ENCODE results near the gene CHRNA3. TPM values are rescaled to one million over a fixed set of nuclear protein-coding genes. Genes with fewer than 3 reads are reported as not detected.

CHRNA3 gene
- total and polyA plus RNA-seq, 2 experiments from 2014 or later = 1.7 to 2.3 TPM

DNA sequence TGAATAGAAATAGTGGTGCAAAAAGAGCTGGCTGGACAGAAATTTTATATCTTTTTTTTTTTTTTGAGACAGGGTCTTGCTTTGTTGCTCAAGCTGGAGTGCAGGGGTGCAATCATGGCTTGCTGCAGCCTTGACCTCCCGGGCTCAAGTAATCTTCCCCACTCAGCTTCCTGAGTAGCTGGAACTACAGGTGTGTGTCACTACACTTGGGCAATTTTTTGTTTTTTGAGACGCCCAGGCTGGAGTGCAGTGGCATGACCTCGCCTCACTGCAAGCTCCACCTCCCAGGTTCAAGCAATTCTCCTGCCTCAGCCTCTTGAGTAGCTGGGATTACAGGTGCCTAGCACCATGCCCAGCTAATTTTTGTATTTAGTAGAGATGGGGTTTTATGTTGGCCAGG is 22.4 kb downstream of the CHRNA3 start:
- Histone ChIP-seq H3K79me2 (no peaks in the 10 kb centered on the region), H3K27me3 (no peaks in the 10 kb centered on the region), H3K27ac (no peak overlapping the region), H3K9me2 (replicated peaks; ENCODE audit: insufficient read depth) (no peaks in the 10 kb centered on the region), H3K36me3 (replicated peaks; ENCODE audit: insufficient read depth, low read depth) (no peaks in the 10 kb centered on the region), H3K4me3 (no peak overlapping the region), H4K20me1 (ENCODE audit: insufficient read depth, poor library complexity, severe bottlenecking) (no peaks in the 10 kb centered on the region), H3K4me1 (ENCODE audit: insufficient read depth) (no peaks in the 10 kb centered on the region), H2AFZ (no peak overlapping the region), H3K4me2 (no peak overlapping the region), H3K9me3 (ENCODE audit: low read depth) (no peaks in the 10 kb centered on the region)
- 92% methylated on average over 3 of the region's 3 CpGs for WGBS (ENCODE audit: low lambda C conversion rate, missing lambda C conversion rate)
- no peak for TF ChIP-seq EZH2 (IDR thresholded peaks at IDR 0.05; ENCODE audit: borderline replicate concordance)
- no peak for TF ChIP-seq EZH2phosphoT487 (IDR thresholded peaks at IDR 0.05; ENCODE audit: low read depth, severe bottlenecking, unreplicated experiment)
- no peak for TF ChIP-seq CTCF (IDR thresholded peaks at IDR 0.05; ENCODE audit: poor library complexity)
- no peak for DNase-seq (ENCODE audit: low spot score)

DNA sequence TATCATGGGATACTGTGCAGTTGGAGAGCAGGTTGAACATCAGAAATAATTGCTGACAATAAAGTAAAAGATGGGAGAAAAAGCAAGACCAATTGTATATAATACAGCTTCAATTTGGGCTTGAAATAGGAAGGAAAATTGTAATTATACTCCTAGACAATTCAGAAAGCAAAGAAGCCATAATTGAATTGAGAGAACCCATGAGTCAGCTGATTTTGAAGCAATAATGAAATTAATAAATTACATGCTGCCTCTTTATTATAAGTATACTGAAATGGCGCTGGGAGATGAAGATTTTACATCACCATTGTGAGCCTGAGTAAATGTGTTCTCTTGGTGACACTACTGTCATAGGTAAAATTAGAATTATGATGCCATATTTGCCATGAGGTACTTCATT is 23.2 kb downstream of the CHRNA3 start:
- H3K79me2 ChIP-seq = no peaks in the 10 kb centered on the region
- H3K36me3 ChIP-seq (replicated peaks; ENCODE audit: insufficient read depth, low read depth) = no peaks in the 10 kb centered on the region
- TF ChIP-seq EZH2 (IDR thresholded peaks at IDR 0.05; ENCODE audit: borderline replicate concordance) (no peak), EZH2phosphoT487 (IDR thresholded peaks at IDR 0.05; ENCODE audit: low read depth, severe bottlenecking, unreplicated experiment) (no peak), CTCF (IDR thresholded peaks at IDR 0.05; ENCODE audit: poor library complexity) (no peak)
- H3K4me1 ChIP-seq (ENCODE audit: insufficient read depth) = no peaks in the 10 kb centered on the region
- H4K20me1 ChIP-seq (ENCODE audit: insufficient read depth, poor library complexity, severe bottlenecking) = no peaks in the 10 kb centered on the region
- H3K4me3 ChIP-seq = no peak overlapping the region
- DNase-seq (ENCODE audit: low spot score) = no peak
- H3K4me2 ChIP-seq = no peak overlapping the region
- no peaks in the 10 kb centered on the region for H3K9me3 ChIP-seq (ENCODE audit: low read depth)
- no peak overlapping the region for H2AFZ ChIP-seq
- WGBS (ENCODE audit: low lambda C conversion rate, missing lambda C conversion rate) = 97% methylated on average over 1 of the region's 1 CpG
- H3K9me2 ChIP-seq (replicated peaks; ENCODE audit: insufficient read depth) = no peaks in the 10 kb centered on the region
- no peaks in the 10 kb centered on the region for H3K27me3 ChIP-seq
- H3K27ac ChIP-seq = no peak overlapping the region

DNA sequence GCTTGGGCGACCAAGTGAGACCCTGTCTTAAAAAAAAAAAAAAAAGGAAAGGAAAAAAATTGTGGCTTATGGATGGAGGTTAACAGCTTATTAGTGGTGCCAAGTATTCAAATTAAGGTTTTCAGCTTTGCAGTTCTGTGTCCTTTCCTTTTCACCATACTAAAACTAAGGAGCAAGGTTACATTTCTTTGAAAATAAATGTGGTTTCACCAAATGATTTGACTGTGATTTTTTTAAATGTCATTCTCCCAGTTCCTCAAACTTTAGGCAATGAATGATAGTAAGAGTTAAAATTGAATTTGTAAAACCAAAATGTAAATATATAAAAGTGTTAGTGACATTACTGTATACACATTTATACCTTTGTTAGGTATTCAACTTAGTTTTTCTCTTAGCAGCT is 45.9 kb downstream of the CHRNA3 start:
- no peak for TF ChIP-seq CTCF (IDR thresholded peaks at IDR 0.05; ENCODE audit: poor library complexity)
- TF ChIP-seq EZH2phosphoT487 (IDR thresholded peaks at IDR 0.05; ENCODE audit: low read depth, severe bottlenecking, unreplicated experiment) = no peak
- no peak for TF ChIP-seq EZH2 (IDR thresholded peaks at IDR 0.05; ENCODE audit: borderline replicate concordance)
- Histone ChIP-seq H3K9me3 (ENCODE audit: low read depth) (no peaks in the 10 kb centered on the region), H4K20me1 (ENCODE audit: insufficient read depth, poor library complexity, severe bottlenecking) (no peaks in the 10 kb centered on the region), H3K4me3 (no peak overlapping the region), H3K9me2 (replicated peaks; ENCODE audit: insufficient read depth) (no peaks in the 10 kb centered on the region), H3K36me3 (replicated peaks; ENCODE audit: insufficient read depth, low read depth) (no peaks in the 10 kb centered on the region), H3K4me1 (ENCODE audit: insufficient read depth) (no peaks in the 10 kb centered on the region), H3K4me2 (no peak overlapping the region), H2AFZ (no peak overlapping the region), H3K27me3 (no peaks in the 10 kb centered on the region), H3K79me2 (no peaks in the 10 kb centered on the region), H3K27ac (no peak overlapping the region)
- no peak for DNase-seq (ENCODE audit: low spot score)
- 100% methylated on average over 1 of the region's 1 CpG for WGBS (ENCODE audit: low lambda C conversion rate, missing lambda C conversion rate)

- Histone ChIP-seq H3K4me1 (ENCODE audit: insufficient read depth) (no peaks in the 10 kb centered on the region), H3K4me2 (no peak overlapping the region), H3K27me3 (peaks cover 2% of the 10 kb centered on the region), H3K4me3 (no peak overlapping the region), H3K36me3 (replicated peaks; ENCODE audit: insufficient read depth, low read depth) (no peaks in the 10 kb centered on the region), H4K20me1 (ENCODE audit: insufficient read depth, poor library complexity, severe bottlenecking) (no peaks in the 10 kb centered on the region), H2AFZ (no peak overlapping the region), H3K9me3 (ENCODE audit: low read depth) (no peaks in the 10 kb centered on the region), H3K9me2 (replicated peaks; ENCODE audit: insufficient read depth) (no peaks in the 10 kb centered on the region), H3K27ac (no peak overlapping the region), H3K79me2 (no peaks in the 10 kb centered on the region)
- 71% methylated on average over 4 of the region's 4 CpGs for WGBS (ENCODE audit: low lambda C conversion rate, missing lambda C conversion rate)
- TF ChIP-seq CTCF (IDR thresholded peaks at IDR 0.05; ENCODE audit: poor library complexity) (no peak), EZH2 (IDR thresholded peaks at IDR 0.05; ENCODE audit: borderline replicate concordance) (no peak), EZH2phosphoT487 (IDR thresholded peaks at IDR 0.05; ENCODE audit: low read depth, severe bottlenecking, unreplicated experiment) (no peak)
- no peak for DNase-seq (ENCODE audit: low spot score)
Measured at GRCh38 chr15:78573416-78573815, 47.4 kb downstream of the CHRNA3 start.
